Gastrocnemius medialis (tissue), 4 donors: ENCODE results near the gene ORC4. TPM values are rescaled to one million over a fixed set of nuclear protein-coding genes. Genes with fewer than 3 reads are reported as not detected.

Experiments
- ATAC-seq, 2 donors: fragments of 150-250 bp; one replicate each; pipeline ENCODE4 v1.9.1; 2016
- DNase-seq, 2 donors: peaks; one replicate each; pipeline ENCODE4 v3.0.0-alpha.2; 2019
- H3K27ac ChIP-seq, 4 donors: fragments of 200-600 bp; sonication (generic); 1 replicate in 1 of 4; 2 replicates in 3 of 4; pipeline ENCODE4 v1.5.1; 2016 to 2018; ENCODE audit warnings: mild to moderate bottlenecking in 2 of 4, moderate library complexity in 1 of 4
- H3K27me3 ChIP-seq, 3 donors: fragments of 200-600 bp; sonication (generic) in 2 of 3; 1 replicate in 1 of 3; 2 replicates in 2 of 3; pipeline versions ENCODE4 v1.5.1 to v1.6.0; 2016 to 2019; ENCODE audit warnings: mild to moderate bottlenecking in 1 of 3, moderate library complexity in 1 of 3
- H3K36me3 ChIP-seq, 2 donors: fragments of 200-600 bp; sonication (generic) in 1 of 2; one replicate each; pipeline ENCODE4 v1.5.1; 2017 to 2018
- H3K4me1 ChIP-seq, 2 donors: fragments of 200-600 bp; sonication (generic) in 1 of 2; one replicate each; pipeline ENCODE4 v1.5.1; 2016 to 2017; ENCODE audit warnings: mild to moderate bottlenecking in 2 of 2
- H3K4me3 ChIP-seq, 4 donors: fragments of 200-600 bp; sonication (generic) in 3 of 4; 1 replicate in 1 of 4; 2 replicates in 3 of 4; pipeline ENCODE4 v1.5.1; 2016 to 2019; ENCODE audit warnings: mild to moderate bottlenecking in 2 of 4
- H3K9me3 ChIP-seq, 3 donors: fragments of 200-600 bp; sonication (generic) in 2 of 3; 1 replicate in 1 of 3; 2 replicates in 2 of 3; pipeline ENCODE4 v1.5.1; 2016 to 2019
- POLR2A ChIP-seq, 2 donors: fragments of 450-650 bp; IDR thresholded peaks; one replicate each; pipeline ENCODE4 v1.6.1; 2017; ENCODE audit warnings: antibody characterized with exemption in 2 of 2, mild to moderate bottlenecking in 2 of 2, moderate library complexity in 2 of 2
- in situ Hi-C, 4 donors: fragments of 200-750 bp; cut with MboI; loops; one replicate each; pipeline versions ENCODE4 v1.15.0 to v1.8.0; 2017; ENCODE audit warnings: low sequenced_read_pairs in 4 of 4
- intact Hi-C: fragments of 100-400 bp; cut with DNase I; formaldehyde crosslinking; loops from one replicate; pipeline ENCODE4 v1.15.1; 2023; ENCODE audit warnings: low total_unique reads
- total RNA-seq, 4 donors: library from RNA; depleted of rRNA; stranded (reverse); fragments of >200 nt; gene quantifications; one replicate each; pipeline versions ENCODE4 v1.1.0 to v1.2.3, GENCODE V29; 2016
- TF ChIP-seq, protein P1 (sequence below), 5 experiments: fragments of 450-650 bp in 3 of 5; fragments of 200-600 bp in 2 of 5; sonication (generic) in 2 of 5; IDR thresholded peaks in 4 of 5; conservative IDR thresholded peaks in 1 of 5; 1 replicate in 4 of 5; 2 replicates in 1 of 5; pipeline ENCODE4 v1.5.1; 2016 to 2019; ENCODE audit warnings: antibody characterized with exemption in 5 of 5, mild to moderate bottlenecking in 3 of 5, moderate library complexity in 3 of 5

The ORC4 gene
- total RNA-seq, 4 donors from 2014 or later: 34.8 to 51.8 (median 43.1) TPM

DNA sequence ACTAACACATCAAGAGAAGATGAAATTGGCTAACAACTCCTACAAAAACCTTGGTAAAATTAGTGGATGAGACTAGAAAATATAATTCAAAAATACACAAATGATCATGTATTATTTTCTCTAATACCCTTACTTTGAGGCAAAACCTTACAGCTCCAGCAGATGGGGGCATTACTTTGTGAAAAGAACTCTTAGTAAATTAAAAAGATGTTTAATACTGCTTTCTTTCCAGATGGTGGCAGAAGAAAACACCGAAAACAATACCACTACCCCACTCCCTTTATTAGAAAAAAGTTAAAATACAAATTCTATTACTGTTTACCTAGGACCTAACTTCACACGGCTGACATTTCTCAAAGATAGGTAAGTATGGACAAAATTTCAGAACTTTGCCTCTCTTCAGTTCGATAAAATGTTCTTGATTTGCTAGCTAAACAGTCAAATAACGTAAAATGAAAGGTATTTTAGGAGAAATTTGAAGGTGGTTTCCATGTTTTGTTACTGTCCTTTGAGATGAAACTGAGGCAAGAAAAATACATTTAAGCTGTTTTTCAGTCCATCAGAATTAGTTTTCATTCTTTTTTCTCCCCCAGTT, 30.6 kb downstream of the ORC4 start:
- TF ChIP-seq, protein P1, sequence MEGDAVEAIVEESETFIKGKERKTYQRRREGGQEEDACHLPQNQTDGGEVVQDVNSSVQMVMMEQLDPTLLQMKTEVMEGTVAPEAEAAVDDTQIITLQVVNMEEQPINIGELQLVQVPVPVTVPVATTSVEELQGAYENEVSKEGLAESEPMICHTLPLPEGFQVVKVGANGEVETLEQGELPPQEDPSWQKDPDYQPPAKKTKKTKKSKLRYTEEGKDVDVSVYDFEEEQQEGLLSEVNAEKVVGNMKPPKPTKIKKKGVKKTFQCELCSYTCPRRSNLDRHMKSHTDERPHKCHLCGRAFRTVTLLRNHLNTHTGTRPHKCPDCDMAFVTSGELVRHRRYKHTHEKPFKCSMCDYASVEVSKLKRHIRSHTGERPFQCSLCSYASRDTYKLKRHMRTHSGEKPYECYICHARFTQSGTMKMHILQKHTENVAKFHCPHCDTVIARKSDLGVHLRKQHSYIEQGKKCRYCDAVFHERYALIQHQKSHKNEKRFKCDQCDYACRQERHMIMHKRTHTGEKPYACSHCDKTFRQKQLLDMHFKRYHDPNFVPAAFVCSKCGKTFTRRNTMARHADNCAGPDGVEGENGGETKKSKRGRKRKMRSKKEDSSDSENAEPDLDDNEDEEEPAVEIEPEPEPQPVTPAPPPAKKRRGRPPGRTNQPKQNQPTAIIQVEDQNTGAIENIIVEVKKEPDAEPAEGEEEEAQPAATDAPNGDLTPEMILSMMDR (IDR thresholded peaks at IDR 0.05 in 4 of 5, conservative IDR thresholded peaks at IDR 0.05 in 1 of 5): peak in 4 of 5 experiments; percentile 27 to 37 (median 32)
- TF ChIP-seq POLR2A (IDR thresholded peaks at IDR 0.05): no peak
- H3K4me3 ChIP-seq: no peak overlapping the region
- peaks cover 14 to 15% of the 10 kb centered on the region in 2 donors for H3K4me1 ChIP-seq
- ATAC-seq (peak in 1 of 2 donors; percentile 33), DNase-seq (no peak)
- no peaks in the 10 kb centered on the region for H3K9me3 ChIP-seq
- no peak overlapping the region for H3K27ac ChIP-seq
- H3K36me3 ChIP-seq: no peaks in the 10 kb centered on the region
- in situ Hi-C loops (no loop called here), intact Hi-C loops (no loop called here)
- no peaks in the 10 kb centered on the region for H3K27me3 ChIP-seq

DNA sequence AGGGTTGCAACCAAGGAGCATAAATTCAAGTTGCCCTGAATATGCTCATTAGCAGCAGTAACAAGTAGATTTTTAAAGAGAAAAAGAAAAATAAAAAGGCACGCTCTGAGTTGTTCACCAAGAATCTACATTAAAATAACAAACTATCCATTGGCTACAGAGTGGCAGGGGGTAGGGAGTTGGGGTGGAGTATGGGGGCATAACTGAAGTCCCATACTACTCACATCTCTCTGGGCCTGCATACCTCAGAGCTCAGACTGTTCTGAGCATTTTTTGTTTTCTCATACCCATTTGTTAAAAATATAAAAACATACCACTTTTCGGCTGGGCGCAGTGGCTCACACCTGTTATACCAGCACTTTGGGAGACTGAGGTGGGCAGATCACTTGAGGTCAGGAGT, 31.4 kb downstream of the ORC4 start:
- H3K27ac ChIP-seq: no peak overlapping the region
- DNase-seq (no peak), ATAC-seq (no peak)
- H3K9me3 ChIP-seq: no peaks in the 10 kb centered on the region
- no peaks in the 10 kb centered on the region for H3K36me3 ChIP-seq
- H3K4me1 ChIP-seq: peaks cover 14 to 15% of the 10 kb centered on the region in 2 donors
- TF ChIP-seq, protein P1 (IDR thresholded peaks at IDR 0.05 in 4 of 5, conservative IDR thresholded peaks at IDR 0.05 in 1 of 5): no peak
- TF ChIP-seq POLR2A (IDR thresholded peaks at IDR 0.05): no peak
- intact Hi-C loops (no loop called here), in situ Hi-C loops (no loop called here)
- H3K4me3 ChIP-seq: no peak overlapping the region
- no peaks in the 10 kb centered on the region for H3K27me3 ChIP-seq

DNA sequence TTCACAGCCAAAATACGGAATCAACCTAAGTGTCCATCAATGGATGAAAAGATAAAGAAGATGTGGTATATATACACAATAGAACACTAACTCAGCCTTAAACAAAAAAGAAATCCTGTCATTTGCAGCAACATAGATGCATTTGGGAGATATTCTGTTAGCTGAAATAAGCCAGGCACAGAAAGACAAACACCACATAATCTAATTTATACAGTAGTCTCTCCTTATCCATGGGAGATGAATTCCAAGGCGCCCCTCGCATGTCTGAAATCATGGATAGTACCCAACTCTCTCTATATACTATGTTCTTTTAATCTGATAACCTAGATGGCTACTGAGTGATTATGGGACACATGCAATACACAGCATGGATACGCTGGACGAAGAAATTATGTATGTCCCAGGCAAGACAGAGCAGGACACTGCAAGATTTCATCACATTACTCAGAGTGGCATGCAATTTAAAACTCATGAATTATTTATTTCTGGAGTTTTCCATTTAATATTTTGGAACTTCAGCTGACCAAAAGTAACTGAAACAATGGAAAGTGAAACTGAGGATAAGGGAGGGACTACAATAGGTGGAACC, 39.5 kb downstream of the ORC4 start:
- DNase-seq: no peak
- Histone ChIP-seq H3K4me1 (peaks cover 0 to 7% of the 10 kb centered on the region in 2 donors), H3K36me3 (no peaks in the 10 kb centered on the region), H3K4me3 (no peak overlapping the region), H3K9me3 (no peaks in the 10 kb centered on the region), H3K27me3 (no peaks in the 10 kb centered on the region), H3K27ac (no peak overlapping the region)
- in situ Hi-C loops: no loop called here
- intact Hi-C loops: no loop called here
- ATAC-seq: no peak
- TF ChIP-seq, protein P1 (IDR thresholded peaks at IDR 0.05 in 4 of 5, conservative IDR thresholded peaks at IDR 0.05 in 1 of 5): no peak
- no peak for TF ChIP-seq POLR2A (IDR thresholded peaks at IDR 0.05)

DNA sequence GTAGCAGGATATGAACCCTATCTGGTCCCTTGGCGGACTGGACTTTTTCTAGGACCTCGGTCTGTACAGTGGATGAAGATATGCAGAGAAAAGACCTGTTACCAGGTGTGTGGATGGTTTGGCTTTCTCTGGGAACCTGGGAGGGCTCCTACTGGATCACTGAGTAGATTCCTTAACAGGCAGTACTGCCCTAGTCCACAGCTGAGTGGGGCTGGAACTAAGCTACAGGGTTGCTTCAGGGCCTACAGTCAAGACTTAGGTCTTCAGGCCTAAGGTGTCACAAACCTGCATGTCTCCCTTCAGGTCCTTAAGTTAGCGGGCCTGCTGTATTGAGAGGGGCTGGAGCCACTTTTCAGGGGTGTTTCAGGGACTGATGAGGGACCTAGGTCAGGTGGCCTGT, 42.9 kb downstream of the ORC4 start:
- in situ Hi-C loops: no loop called here
- ATAC-seq (no peak), DNase-seq (no peak)
- H3K36me3 ChIP-seq: no peaks in the 10 kb centered on the region
- no peak overlapping the region for H3K4me3 ChIP-seq
- H3K4me1 ChIP-seq: peaks cover 14 to 25% of the 10 kb centered on the region in 2 donors
- no peak overlapping the region for H3K27ac ChIP-seq
- intact Hi-C loops: no loop called here
- TF ChIP-seq POLR2A (IDR thresholded peaks at IDR 0.05): no peak
- TF ChIP-seq, protein P1 (IDR thresholded peaks at IDR 0.05 in 4 of 5, conservative IDR thresholded peaks at IDR 0.05 in 1 of 5): no peak
- no peaks in the 10 kb centered on the region for H3K27me3 ChIP-seq
- no peaks in the 10 kb centered on the region for H3K9me3 ChIP-seq
